Smooth muscle cell (in vitro differentiated cells): Measurements from ENCODE around the gene NUP62. TPM values are rescaled to one million over a fixed set of nuclear protein-coding genes. Genes with fewer than 3 reads are reported as not detected.

ENCODE experiments used
- DNase-seq: peaks from one replicate; lab custom pipeline; 2025; ENCODE audit not compliant: unreplicated experiment; lab: John Stamatoyannopoulos, UW
- H2AFZ ChIP-seq: fragments of 200-600 bp; sonication (generic); 2 replicates; pipeline ENCODE4 v1.6.0; 2016; ENCODE audit warnings: antibody characterized with exemption, low read depth, mild to moderate bottlenecking
- H3F3A ChIP-seq: fragments of 200-600 bp; sonication (generic); 2 replicates; pipeline ENCODE4 v1.6.0; 2017; ENCODE audit warnings: antibody characterized with exemption, low read depth
- H3K27ac ChIP-seq: fragments of 200-600 bp; sonication (generic); 2 replicates; pipeline ENCODE4 v1.5.1; 2016; ENCODE audit warnings: low read depth, mild to moderate bottlenecking
- H3K27me3 ChIP-seq: fragments of 200-600 bp; sonication (generic); 2 replicates; pipeline ENCODE4 v1.6.1; 2016; ENCODE audit warnings: low read depth, mild to moderate bottlenecking
- H3K36me3 ChIP-seq: fragments of 200-600 bp; sonication (generic); 2 replicates; pipeline ENCODE4 v1.5.1; 2016; ENCODE audit warnings: low read depth
- H3K4me1 ChIP-seq: fragments of 200-600 bp; sonication (generic); 2 replicates; pipeline ENCODE4 v1.5.1; 2016; ENCODE audit warnings: low read depth
- H3K4me2 ChIP-seq: fragments of 200-600 bp; sonication (generic); 2 replicates; pipeline ENCODE4 v1.6.0; 2016; ENCODE audit warnings: mild to moderate bottlenecking
- H3K4me3 ChIP-seq: fragments of 200-600 bp; sonication (generic); 2 replicates; pipeline ENCODE4 v1.5.1; 2016; ENCODE audit warnings: mild to moderate bottlenecking
- H3K79me2 ChIP-seq: fragments of 200-600 bp; sonication (generic); 2 replicates; pipeline ENCODE4 v1.6.0; 2016; ENCODE audit warnings: low read depth, mild to moderate bottlenecking
- H3K9ac ChIP-seq: fragments of 200-600 bp; sonication (generic); 2 replicates; pipeline ENCODE4 v1.6.0; 2016; ENCODE audit warnings: low read depth
- H3K9me3 ChIP-seq: fragments of 200-600 bp; sonication (generic); replicated peaks from 2 replicates; pipeline ENCODE4 v1.5.1; 2016; ENCODE audit warnings: low read depth
- H4K20me1 ChIP-seq: fragments of 200-600 bp; sonication (generic); 2 replicates; pipeline ENCODE4 v1.6.0; 2016; ENCODE audit warnings: low read depth
- WGBS: methylation state at CpG from one replicate; pipeline ENCODE4 v1.1.7; 2016; ENCODE audit warnings: low lambda C conversion rate; 5-methylcytosine and 5-hydroxymethylcytosine counted together
- polyA plus RNA-seq: library from polyadenylated mRNA; unstranded; fragments of >200 nt; fragmentation: Nextera tagmentation; extraction: Ambion mirVana; gene quantifications from 2 replicates; pipeline ENCODE4 v1.2.1, GENCODE V29; 2016
- total RNA-seq: library from RNA; depleted of rRNA; stranded (reverse); fragments of >200 nt; gene quantifications from 2 replicates; pipeline ENCODE4 v1.2.3, GENCODE V29; 2014
- TF ChIP-seq, protein P1 (sequence below): fragments of 200-600 bp; sonication (generic); IDR thresholded peaks from 2 replicates; pipeline ENCODE4 v1.5.1; 2017; ENCODE audit warnings: borderline replicate concordance, mild to moderate bottlenecking, antibody characterized with exemption; ENCODE audit not compliant: insufficient read depth, poor library complexity, severe bottlenecking

The NUP62 gene
- total and polyA plus RNA-seq, 2 experiments from 2014 or later: 24.2 to 29.5 TPM

GRCh38 chr19:49894879-49895565, 34.3 kb downstream of the NUP62 start:
- Histone ChIP-seq H3K4me3 (no peak overlapping the region), H3K79me2 (no peaks in the 10 kb centered on the region), H3K9ac (no peak overlapping the region), H3F3A (no peaks in the 10 kb centered on the region), H2AFZ (no peak overlapping the region), H3K4me1 (no peaks in the 10 kb centered on the region), H3K27me3 (no peaks in the 10 kb centered on the region), H3K4me2 (no peak overlapping the region), H3K27ac (no peak overlapping the region), H3K9me3 (no peaks in the 10 kb centered on the region), H4K20me1 (no peaks in the 10 kb centered on the region), H3K36me3 (no peaks in the 10 kb centered on the region)
- TF ChIP-seq, protein P1, sequence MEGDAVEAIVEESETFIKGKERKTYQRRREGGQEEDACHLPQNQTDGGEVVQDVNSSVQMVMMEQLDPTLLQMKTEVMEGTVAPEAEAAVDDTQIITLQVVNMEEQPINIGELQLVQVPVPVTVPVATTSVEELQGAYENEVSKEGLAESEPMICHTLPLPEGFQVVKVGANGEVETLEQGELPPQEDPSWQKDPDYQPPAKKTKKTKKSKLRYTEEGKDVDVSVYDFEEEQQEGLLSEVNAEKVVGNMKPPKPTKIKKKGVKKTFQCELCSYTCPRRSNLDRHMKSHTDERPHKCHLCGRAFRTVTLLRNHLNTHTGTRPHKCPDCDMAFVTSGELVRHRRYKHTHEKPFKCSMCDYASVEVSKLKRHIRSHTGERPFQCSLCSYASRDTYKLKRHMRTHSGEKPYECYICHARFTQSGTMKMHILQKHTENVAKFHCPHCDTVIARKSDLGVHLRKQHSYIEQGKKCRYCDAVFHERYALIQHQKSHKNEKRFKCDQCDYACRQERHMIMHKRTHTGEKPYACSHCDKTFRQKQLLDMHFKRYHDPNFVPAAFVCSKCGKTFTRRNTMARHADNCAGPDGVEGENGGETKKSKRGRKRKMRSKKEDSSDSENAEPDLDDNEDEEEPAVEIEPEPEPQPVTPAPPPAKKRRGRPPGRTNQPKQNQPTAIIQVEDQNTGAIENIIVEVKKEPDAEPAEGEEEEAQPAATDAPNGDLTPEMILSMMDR: no peak
- WGBS: 92% methylated on average over 17 of the region's 17 CpGs
- no peak for DNase-seq

- no peak overlapping the region for H3K4me2 ChIP-seq
Measured at GRCh38 chr19:49894011-49894664, 35.2 kb downstream of the NUP62 start.

GRCh38 chr19:49892716-49893115, 36.6 kb downstream of the NUP62 start:
- no peaks in the 10 kb centered on the region for H3K9me3 ChIP-seq
- no peaks in the 10 kb centered on the region for H3K27me3 ChIP-seq
- no peaks in the 10 kb centered on the region for H3K79me2 ChIP-seq
- 88% methylated on average over 1 of the region's 1 CpG for WGBS
- no peak overlapping the region for H3K4me3 ChIP-seq
- DNase-seq: no peak
- no peak overlapping the region for H3K9ac ChIP-seq
- TF ChIP-seq, protein P1: no peak
- H4K20me1 ChIP-seq: no peaks in the 10 kb centered on the region
- H2AFZ ChIP-seq: no peak overlapping the region
- H3K4me2 ChIP-seq: no peak overlapping the region
- H3F3A ChIP-seq: no peaks in the 10 kb centered on the region
- no peak overlapping the region for H3K27ac ChIP-seq
- no peaks in the 10 kb centered on the region for H3K36me3 ChIP-seq
- no peaks in the 10 kb centered on the region for H3K4me1 ChIP-seq

More at GRCh38 chr19:49894011-49894664, 35.2 kb downstream of the NUP62 start:
- H3K9me3 ChIP-seq: no peaks in the 10 kb centered on the region
- TF ChIP-seq, protein P1: no peak
- no peaks in the 10 kb centered on the region for H4K20me1 ChIP-seq
- no peaks in the 10 kb centered on the region for H3K79me2 ChIP-seq
- no peak overlapping the region for H3K9ac ChIP-seq
- H3K27ac ChIP-seq: no peak overlapping the region
- H3K4me3 ChIP-seq: no peak overlapping the region
- no peak for DNase-seq
- no peaks in the 10 kb centered on the region for H3K4me1 ChIP-seq
- H3K36me3 ChIP-seq: no peaks in the 10 kb centered on the region
- no peaks in the 10 kb centered on the region for H3K27me3 ChIP-seq
- H3F3A ChIP-seq: no peaks in the 10 kb centered on the region
- WGBS: 98% methylated on average over 18 of the region's 18 CpGs
- H2AFZ ChIP-seq: no peak overlapping the region
